HepG2 (cell line): ENCODE data around the gene GDPD4. TPM values are rescaled to one million over a fixed set of nuclear protein-coding genes. Genes with fewer than 3 reads are reported as not detected.

ENCODE experiments used
- ATAC-seq: fragments of 200-7000 bp; cut with Tn5 transposase; 3 replicates; pipeline ENCODE4 v1.9.1; 2020; ENCODE audit warnings: mild to moderate bottlenecking, moderate library complexity
- BruUV-seq: library from RNA; stranded (reverse); fragments of 400-500 nt; replicated peaks from 2 replicates; lab custom pipeline; 2021; lab: Mats Ljungman, UMichigan
- CTCF ChIA-PET: fragments of 300-600 bp; formaldehyde crosslinking; extraction: SDS; loops from one replicate; lab custom pipeline; 2021; ENCODE audit warnings: low total read pairs, inconsistent platforms, low intra/inter-chr PET ratio; lab: Yijun Ruan, JAX
- POLR2A ChIA-PET: fragments of 350-600 bp; sonication (Branson Sonifier 250); formaldehyde crosslinking; loops from one replicate; lab custom pipeline; 2020; ENCODE audit warnings: antibody characterized with exemption, inconsistent platforms; lab: Yijun Ruan, JAX
- DNase-seq: peaks from one replicate; pipeline ENCODE4 v3.0.0-alpha.2; 2015; ENCODE audit warnings: low spot score
- FAIRE-seq: peaks from 3 replicates; lab custom pipeline; 2011; peaks lifted over from hg19 to GRCh38; lab: Jason Lieb, UNC
- H2AFZ ChIP-seq: one replicate; pipeline ENCODE4 v1.6.1; 2011; ENCODE audit warnings: low read length, inconsistent platforms
- H3K27ac ChIP-seq: fragments of 300-600 bp; 3 replicates; pipeline ENCODE4 v1.8.0; 2011; ENCODE audit warnings: mixed run types, mild to moderate bottlenecking, mixed read lengths, low read length, inconsistent platforms; ENCODE audit not compliant: insufficient read depth; ENCODE audit errors: extremely low read length
- H3K27me3 ChIP-seq, 2 experiments: fragments of 200-600 bp in 1 of 2; 2 replicates in 1 of 2; 3 replicates in 1 of 2; pipeline versions ENCODE4 v1.6.0 to v1.8.0; 2011; ENCODE audit warnings: low read length in 2 of 2, mild to moderate bottlenecking in 2 of 2, moderate library complexity in 2 of 2, inconsistent platforms in 1 of 2; ENCODE audit not compliant: insufficient read depth in 2 of 2, control insufficient read depth in 1 of 2
- H3K36me3 ChIP-seq, 2 experiments: fragments of 200-600 bp in 1 of 2; replicated peaks in 1 of 2; 2 replicates in 1 of 2; 3 replicates in 1 of 2; pipeline versions ENCODE4 v1.5.1 to v1.8.0; 2011; ENCODE audit warnings: low read length in 2 of 2, inconsistent platforms in 1 of 2; ENCODE audit not compliant: insufficient read depth in 2 of 2, control insufficient read depth in 1 of 2
- H3K4me1 ChIP-seq: 2 replicates; pipeline ENCODE4 v1.5.1; 2012; ENCODE audit warnings: low read length, inconsistent platforms; ENCODE audit not compliant: insufficient read depth
- H3K4me2 ChIP-seq: 2 replicates; pipeline ENCODE4 v1.6.0; 2011; ENCODE audit warnings: low read depth, low read length, inconsistent platforms
- H3K4me3 ChIP-seq, 3 experiments: fragments of 200-600 bp in 1 of 3; sonication (generic), shearing (Covaris generic) in 1 of 3; replicated peaks in 1 of 3; 2 replicates each; pipeline ENCODE4 v1.5.1; 2011 to 2016; ENCODE audit warnings: low read length in 3 of 3, inconsistent platforms in 2 of 3, low read depth in 2 of 3, mild to moderate bottlenecking in 2 of 3, control low read depth in 1 of 3, mixed read lengths in 1 of 3; ENCODE audit not compliant: insufficient read depth in 1 of 3
- H3K79me2 ChIP-seq: one replicate; pipeline ENCODE4 v1.6.1; 2011; ENCODE audit warnings: low read length, inconsistent platforms; ENCODE audit not compliant: insufficient read depth
- H3K9ac ChIP-seq: 2 replicates; pipeline ENCODE4 v1.6.0; 2011; ENCODE audit warnings: mild to moderate bottlenecking, low read depth, low read length, inconsistent platforms; ENCODE audit not compliant: insufficient read depth
- H3K9me3 ChIP-seq: 2 replicates; pipeline ENCODE4 v1.5.1; 2012; ENCODE audit warnings: mild to moderate bottlenecking, low read length
- H4K20me1 ChIP-seq: 2 replicates; pipeline ENCODE4 v1.6.0; 2011; ENCODE audit warnings: inconsistent platforms, mild to moderate bottlenecking, low read length, moderate library complexity; ENCODE audit not compliant: insufficient read depth
- CEBPZ ChIP-seq: IDR thresholded peaks from 2 replicates; pipeline ENCODE4 v1.6.1; 2012; ENCODE audit warnings: low read length, improper control_type of control experiment
- ZNF784 ChIP-seq: sonication (generic); formaldehyde crosslinking; IDR thresholded peaks from 2 replicates; pipeline ENCODE4 v1.5.1; 2020; ENCODE audit warnings: missing genetic modification reagents, mild to moderate bottlenecking, borderline replicate concordance
- in situ Hi-C: cut with HindIII; loops from 2 replicates; pipeline ENCODE4 v1.10.0; 2017; ENCODE audit warnings: low pct_unique_long_range_greater_than_20kb; ENCODE audit not compliant: extremely low pct_ligation_motif_present
- intact Hi-C: fragments of 100-400 bp; cut with micrococcal nuclease; formaldehyde crosslinking; loops from one replicate; pipeline ENCODE4 v1.10.0; 2022; ENCODE audit not compliant: unreplicated experiment
- polyA plus RNA-seq, 8 experiments: library from polyadenylated mRNA; depleted of rRNA in 3 of 8; stranded (reverse) in 7 of 8; unstranded in 1 of 8; fragments of >200 nt; fragmentation: Illumina TruSeq in 4 of 8; extraction: Trizol in 4 of 8; gene quantifications; 2 replicates each; pipeline versions ENCODE4 v1.2.1 to v1.2.3, GENCODE V29; 2011 to 2016; ENCODE audit warnings: low read depth in 4 of 8, missing spikeins in 1 of 8, mixed read lengths in 1 of 8; ENCODE audit not compliant: insufficient read depth in 1 of 8
- total RNA-seq, 5 experiments: library from RNA; depleted of rRNA; stranded (reverse); fragments of >200 nt; fragmentation: Illumina TruSeq; extraction: Trizol; gene quantifications; 2 replicates each; pipeline ENCODE4 v1.2.3, GENCODE V29; 2016; ENCODE audit warnings: low read depth in 1 of 5
- TF ChIP-seq, protein P1 (sequence below), 2 experiments: sonication (generic) in 1 of 2; formaldehyde crosslinking in 1 of 2; IDR thresholded peaks; 2 replicates each; pipeline versions ENCODE4 v1.6.1 to v1.9.0; 2014 to 2022; ENCODE audit warnings: antibody characterized with exemption in 1 of 2, borderline replicate concordance in 1 of 2, inconsistent platforms in 1 of 2, low read depth in 1 of 2, missing genetic modification reagents in 1 of 2
- TF ChIP-seq, protein P2 (sequence below): sonication (generic); formaldehyde crosslinking; conservative IDR thresholded peaks from 2 replicates; pipeline ENCODE4 v1.4.0; 2020; ENCODE audit warnings: missing genetic modification reagents
- TF ChIP-seq, protein P3 (sequence below), 2 experiments: sonication (generic) in 1 of 2; formaldehyde crosslinking in 1 of 2; IDR thresholded peaks; 2 replicates each; pipeline versions ENCODE4 v1.4.0 to v1.6.1; 2018 to 2020; ENCODE audit warnings: missing genetic modification reagents in 2 of 2, borderline replicate concordance in 1 of 2, low read depth in 1 of 2, mild to moderate bottlenecking in 1 of 2, missing biosample characterization in 1 of 2

Gene GDPD4
- total and polyA plus RNA-seq, 2 of the 13 experiments (the other 11 are each of a cell fraction or from before 2014, with no cell fraction given) = not detected

GRCh38 chr11:77308838-77309237, 7.4 kb upstream of the GDPD4 start:
- Histone ChIP-seq H3K9ac (no peak overlapping the region), H3K36me3 (no peaks in the 10 kb centered on the region), H3K4me3 (no peak overlapping the region), H3K4me1 (no peaks in the 10 kb centered on the region), H4K20me1 (no peaks in the 10 kb centered on the region), H2AFZ (no peak overlapping the region), H3K27me3 (peaks cover 0 to 4% of the 10 kb centered on the region in 2 experiments; a peak in 1 of 5 replicates), H3K9me3 (no peaks in the 10 kb centered on the region), H3K27ac (no peak overlapping the region), H3K79me2 (no peaks in the 10 kb centered on the region), H3K4me2 (no peak overlapping the region)
- intact Hi-C loops (no loop called here), in situ Hi-C loops (no loop called here)
- POLR2A ChIA-PET = no interaction called here
- DNase-seq (no peak), FAIRE-seq (no peak), ATAC-seq (no peak)
- BruUV-seq = no TSS peak
- CTCF ChIA-PET = no interaction called here
- TF ChIP-seq CEBPZ = no peak
- TF ChIP-seq, protein P1, sequence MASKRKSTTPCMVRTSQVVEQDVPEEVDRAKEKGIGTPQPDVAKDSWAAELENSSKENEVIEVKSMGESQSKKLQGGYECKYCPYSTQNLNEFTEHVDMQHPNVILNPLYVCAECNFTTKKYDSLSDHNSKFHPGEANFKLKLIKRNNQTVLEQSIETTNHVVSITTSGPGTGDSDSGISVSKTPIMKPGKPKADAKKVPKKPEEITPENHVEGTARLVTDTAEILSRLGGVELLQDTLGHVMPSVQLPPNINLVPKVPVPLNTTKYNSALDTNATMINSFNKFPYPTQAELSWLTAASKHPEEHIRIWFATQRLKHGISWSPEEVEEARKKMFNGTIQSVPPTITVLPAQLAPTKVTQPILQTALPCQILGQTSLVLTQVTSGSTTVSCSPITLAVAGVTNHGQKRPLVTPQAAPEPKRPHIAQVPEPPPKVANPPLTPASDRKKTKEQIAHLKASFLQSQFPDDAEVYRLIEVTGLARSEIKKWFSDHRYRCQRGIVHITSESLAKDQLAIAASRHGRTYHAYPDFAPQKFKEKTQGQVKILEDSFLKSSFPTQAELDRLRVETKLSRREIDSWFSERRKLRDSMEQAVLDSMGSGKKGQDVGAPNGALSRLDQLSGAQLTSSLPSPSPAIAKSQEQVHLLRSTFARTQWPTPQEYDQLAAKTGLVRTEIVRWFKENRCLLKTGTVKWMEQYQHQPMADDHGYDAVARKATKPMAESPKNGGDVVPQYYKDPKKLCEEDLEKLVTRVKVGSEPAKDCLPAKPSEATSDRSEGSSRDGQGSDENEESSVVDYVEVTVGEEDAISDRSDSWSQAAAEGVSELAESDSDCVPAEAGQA (IDR thresholded peaks at IDR 0.05; ENCODE audit: low read depth) = no peak
- TF ChIP-seq, protein P1 (CRISPR knock-in tag; IDR thresholded peaks at IDR 0.05; ENCODE audit: borderline replicate concordance) = no peak
- TF ChIP-seq, protein P2, sequence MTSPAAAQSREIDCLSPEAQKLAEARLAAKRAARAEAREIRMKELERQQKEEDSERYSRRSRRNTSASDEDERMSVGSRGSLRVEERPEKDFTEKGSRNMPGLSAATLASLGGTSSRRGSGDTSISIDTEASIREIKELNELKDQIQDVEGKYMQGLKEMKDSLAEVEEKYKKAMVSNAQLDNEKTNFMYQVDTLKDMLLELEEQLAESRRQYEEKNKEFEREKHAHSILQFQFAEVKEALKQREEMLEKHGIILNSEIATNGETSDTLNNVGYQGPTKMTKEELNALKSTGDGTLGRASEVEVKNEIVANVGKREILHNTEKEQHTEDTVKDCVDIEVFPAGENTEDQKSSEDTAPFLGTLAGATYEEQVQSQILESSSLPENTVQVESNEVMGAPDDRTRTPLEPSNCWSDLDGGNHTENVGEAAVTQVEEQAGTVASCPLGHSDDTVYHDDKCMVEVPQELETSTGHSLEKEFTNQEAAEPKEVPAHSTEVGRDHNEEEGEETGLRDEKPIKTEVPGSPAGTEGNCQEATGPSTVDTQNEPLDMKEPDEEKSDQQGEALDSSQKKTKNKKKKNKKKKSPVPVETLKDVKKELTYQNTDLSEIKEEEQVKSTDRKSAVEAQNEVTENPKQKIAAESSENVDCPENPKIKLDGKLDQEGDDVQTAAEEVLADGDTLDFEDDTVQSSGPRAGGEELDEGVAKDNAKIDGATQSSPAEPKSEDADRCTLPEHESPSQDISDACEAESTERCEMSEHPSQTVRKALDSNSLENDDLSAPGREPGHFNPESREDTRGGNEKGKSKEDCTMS (CRISPR knock-in tag) = no peak
- TF ChIP-seq, protein P3, sequence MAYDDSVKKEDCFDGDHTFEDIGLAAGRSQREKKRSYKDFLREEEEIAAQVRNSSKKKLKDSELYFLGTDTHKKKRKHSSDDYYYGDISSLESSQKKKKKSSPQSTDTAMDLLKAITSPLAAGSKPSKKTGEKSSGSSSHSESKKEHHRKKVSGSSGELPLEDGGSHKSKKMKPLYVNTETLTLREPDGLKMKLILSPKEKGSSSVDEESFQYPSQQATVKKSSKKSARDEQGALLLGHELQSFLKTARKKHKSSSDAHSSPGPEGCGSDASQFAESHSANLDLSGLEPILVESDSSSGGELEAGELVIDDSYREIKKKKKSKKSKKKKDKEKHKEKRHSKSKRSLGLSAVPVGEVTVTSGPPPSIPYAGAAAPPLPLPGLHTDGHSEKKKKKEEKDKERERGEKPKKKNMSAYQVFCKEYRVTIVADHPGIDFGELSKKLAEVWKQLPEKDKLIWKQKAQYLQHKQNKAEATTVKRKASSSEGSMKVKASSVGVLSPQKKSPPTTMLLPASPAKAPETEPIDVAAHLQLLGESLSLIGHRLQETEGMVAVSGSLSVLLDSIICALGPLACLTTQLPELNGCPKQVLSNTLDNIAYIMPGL (CRISPR knock-in tag; IDR thresholded peaks at IDR 0.05; ENCODE audit: borderline replicate concordance in 1 of 2, low read depth in 1 of 2) = no peak
- no peak for TF ChIP-seq ZNF784 (CRISPR knock-in tag)
